Left forelimb (tissue), 1 donor: Measurements from ENCODE around the gene NKD1.

Experiments used
- DNase-seq: peaks from one replicate; pipeline ENCODE4 v3.0.0-alpha.2; 2018; ENCODE audit warnings: low spot score

NKD1 gene

GRCh38 chr16:50696126-50696525, 147.9 kb downstream of the NKD1 start:
- no peak for DNase-seq

GRCh38 chr16:50696575-50697420, 148.6 kb downstream of the NKD1 start:
- no peak for DNase-seq

- no peak for DNase-seq
Observed at GRCh38 chr16:50697421-50697715, 149.2 kb downstream of the NKD1 start.

GRCh38 chr16:50697881-50698767, 149.9 kb downstream of the NKD1 start:
- no peak for DNase-seq
